ENCODE measurements around the gene HOMER1.

HOMER1 gene

GRCh38 chr5:79513704-79514390 is at the start of gene HOMER1:
Gene HOMER1 (minus strand): TSS chr5:79514134. CDS start chr5:79512774, 1,360 bp downstream.
- peak; percentile 34 for DNase-seq (ENCODE audit: low read depth, low spot score)

- DNase-seq (ENCODE audit: low read depth, low spot score) = no peak
These were observed 49.3 kb upstream of the HOMER1 start for GRCh38 chr5:79563247-79563590.

GRCh38 chr5:79562351-79563246 is 48.7 kb upstream of the HOMER1 start:
- no peak for DNase-seq (ENCODE audit: low read depth, low spot score)

GRCh38 chr5:79561525-79561893 is 47.6 kb upstream of the HOMER1 start:
- no peak for DNase-seq (ENCODE audit: low read depth, low spot score)

- no peak for DNase-seq (ENCODE audit: low read depth, low spot score)
These were observed 47.0 kb upstream of the HOMER1 start for GRCh38 chr5:79560771-79561524.

GRCh38 chr5:79555418-79555817 is 41.5 kb upstream of the HOMER1 start:
- DNase-seq (ENCODE audit: low read depth, low spot score) = no peak

- DNase-seq (ENCODE audit: low read depth, low spot score) = no peak
These were observed 39.0 kb upstream of the HOMER1 start for GRCh38 chr5:79552984-79553383.

GRCh38 chr5:79547982-79548381 is 34.0 kb upstream of the HOMER1 start:
- no peak for DNase-seq (ENCODE audit: low read depth, low spot score)

GRCh38 chr5:79547429-79547822 is 33.5 kb upstream of the HOMER1 start:
- DNase-seq (ENCODE audit: low read depth, low spot score) = no peak

- no peak for DNase-seq (ENCODE audit: low read depth, low spot score)
These were observed 33.0 kb upstream of the HOMER1 start for GRCh38 chr5:79546782-79547428.

- no peak for DNase-seq (ENCODE audit: low read depth, low spot score)
These were observed 30.2 kb upstream of the HOMER1 start for GRCh38 chr5:79544131-79544530.

- DNase-seq (ENCODE audit: low read depth, low spot score) = no peak
These were observed 27.0 kb upstream of the HOMER1 start for GRCh38 chr5:79540939-79541338.

- DNase-seq (ENCODE audit: low read depth, low spot score) = no peak
These were observed 22.4 kb upstream of the HOMER1 start for GRCh38 chr5:79536193-79536906.

GRCh38 chr5:79535477-79536192 is 21.7 kb upstream of the HOMER1 start:
- no peak for DNase-seq (ENCODE audit: low read depth, low spot score)

- DNase-seq (ENCODE audit: low read depth, low spot score) = no peak
These were observed 15.2 kb upstream of the HOMER1 start for GRCh38 chr5:79529110-79529509.

GRCh38 chr5:79527431-79527830 is 13.5 kb upstream of the HOMER1 start:
- DNase-seq (ENCODE audit: low read depth, low spot score) = no peak

- no peak for DNase-seq (ENCODE audit: low read depth, low spot score)
These were observed 13.0 kb upstream of the HOMER1 start for GRCh38 chr5:79526928-79527327.

- no peak for DNase-seq (ENCODE audit: low read depth, low spot score)
These were observed 12.6 kb upstream of the HOMER1 start for GRCh38 chr5:79526493-79526892.

GRCh38 chr5:79521156-79521555 is 7.2 kb upstream of the HOMER1 start:
- DNase-seq (ENCODE audit: low read depth, low spot score) = no peak

- DNase-seq (ENCODE audit: low read depth, low spot score) = no peak
These were observed 4.8 kb upstream of the HOMER1 start for GRCh38 chr5:79518718-79519117.

GRCh38 chr5:79517601-79518000 is 3.7 kb upstream of the HOMER1 start:
- DNase-seq (ENCODE audit: low read depth, low spot score) = no peak

All from activated naive CD8-positive, alpha-beta T cell treated with anti-CD3 and anti-CD28 coated beads, Interleukin-2, amount 50 U/mL, for 16 hours (primary cell).